NCI-H2081 (cell line): ENCODE data around the gene MMP11.

ENCODE experiments used
- DNase-seq, 2 experiments: peaks; one replicate each; lab custom pipeline; 2025; lab: John Stamatoyannopoulos, UW

Gene MMP11

DNA sequence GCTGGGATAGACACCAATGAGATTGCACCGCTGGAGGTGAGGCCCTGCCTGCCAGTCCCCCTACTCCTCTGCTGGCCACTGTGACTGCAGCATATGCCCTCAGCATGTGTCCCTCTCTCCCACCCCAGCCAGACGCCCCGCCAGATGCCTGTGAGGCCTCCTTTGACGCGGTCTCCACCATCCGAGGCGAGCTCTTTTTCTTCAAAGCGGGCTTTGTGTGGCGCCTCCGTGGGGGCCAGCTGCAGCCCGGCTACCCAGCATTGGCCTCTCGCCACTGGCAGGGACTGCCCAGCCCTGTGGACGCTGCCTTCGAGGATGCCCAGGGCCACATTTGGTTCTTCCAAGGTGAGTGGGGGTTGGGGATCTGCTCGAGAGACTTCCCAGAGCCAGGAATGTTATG lies 8.4 kb downstream of the MMP11 start:
- DNase-seq: no peak

DNA sequence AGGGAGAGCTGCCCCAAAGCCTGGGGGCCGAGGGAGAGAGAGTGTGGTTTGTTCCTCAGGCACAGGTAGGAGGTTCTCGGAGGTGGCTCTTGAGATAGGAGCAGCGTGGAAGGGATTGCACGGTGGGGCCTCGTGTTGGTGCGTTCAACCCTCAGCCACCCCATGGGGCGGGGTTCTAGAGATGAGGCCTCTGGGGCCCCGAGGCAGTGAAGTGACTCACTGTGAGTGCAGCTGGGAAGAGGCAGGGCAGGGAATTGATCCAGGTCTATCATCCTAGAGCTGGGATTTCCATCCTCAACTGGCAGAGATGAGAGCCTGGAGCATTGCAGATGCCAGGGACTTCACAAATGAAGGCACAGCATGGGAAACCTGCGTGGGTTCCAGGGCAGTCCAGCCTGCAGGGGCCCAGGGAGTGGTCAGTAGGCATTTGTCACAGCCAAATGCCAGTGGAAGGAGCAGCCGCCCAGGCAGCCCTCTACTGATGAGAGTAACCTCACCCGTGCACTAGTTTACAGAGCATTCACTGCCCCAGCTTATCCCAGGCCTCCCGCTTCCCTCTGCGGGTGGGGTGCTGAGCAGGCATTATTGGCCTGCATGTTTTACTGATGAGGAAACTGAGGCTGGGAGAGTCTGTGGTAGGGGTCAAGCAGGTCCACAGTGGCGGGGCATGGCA lies 9.0 kb downstream of the MMP11 start:
- DNase-seq: no peak

DNA sequence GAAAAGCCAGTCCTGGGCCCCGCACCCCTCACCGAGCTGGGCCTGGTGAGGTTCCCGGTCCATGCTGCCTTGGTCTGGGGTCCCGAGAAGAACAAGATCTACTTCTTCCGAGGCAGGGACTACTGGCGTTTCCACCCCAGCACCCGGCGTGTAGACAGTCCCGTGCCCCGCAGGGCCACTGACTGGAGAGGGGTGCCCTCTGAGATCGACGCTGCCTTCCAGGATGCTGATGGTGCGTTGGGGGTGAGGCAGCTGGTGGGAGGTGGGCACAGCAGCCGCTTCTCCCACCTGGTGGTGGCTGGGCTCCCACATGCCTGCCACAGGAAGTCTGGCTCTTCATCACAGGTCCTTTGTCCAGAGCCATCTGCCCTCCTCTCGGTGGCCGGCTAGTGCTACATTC lies 9.6 kb downstream of the MMP11 start:
- DNase-seq: no peak

DNA sequence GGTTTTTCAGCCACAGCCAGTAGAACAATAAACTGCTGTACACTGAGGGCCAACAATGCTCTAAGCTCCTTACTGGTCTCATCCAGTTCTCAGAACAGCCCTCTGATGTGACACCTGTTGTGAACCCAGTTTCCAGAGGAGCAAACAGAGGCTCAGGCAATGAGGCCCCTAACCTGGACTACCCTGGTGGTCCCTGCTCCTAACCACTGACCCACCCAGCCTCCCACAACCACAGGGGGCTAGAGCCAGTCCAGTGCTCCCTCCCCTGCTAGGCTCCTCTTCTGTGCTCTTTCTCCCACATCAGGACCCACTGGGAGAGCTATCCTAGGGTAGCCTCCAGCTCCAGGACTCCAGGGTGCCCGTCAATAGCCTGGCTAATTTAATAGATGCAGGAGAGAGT lies 10.1 kb downstream of the MMP11 start:
- DNase-seq: no peak

DNA sequence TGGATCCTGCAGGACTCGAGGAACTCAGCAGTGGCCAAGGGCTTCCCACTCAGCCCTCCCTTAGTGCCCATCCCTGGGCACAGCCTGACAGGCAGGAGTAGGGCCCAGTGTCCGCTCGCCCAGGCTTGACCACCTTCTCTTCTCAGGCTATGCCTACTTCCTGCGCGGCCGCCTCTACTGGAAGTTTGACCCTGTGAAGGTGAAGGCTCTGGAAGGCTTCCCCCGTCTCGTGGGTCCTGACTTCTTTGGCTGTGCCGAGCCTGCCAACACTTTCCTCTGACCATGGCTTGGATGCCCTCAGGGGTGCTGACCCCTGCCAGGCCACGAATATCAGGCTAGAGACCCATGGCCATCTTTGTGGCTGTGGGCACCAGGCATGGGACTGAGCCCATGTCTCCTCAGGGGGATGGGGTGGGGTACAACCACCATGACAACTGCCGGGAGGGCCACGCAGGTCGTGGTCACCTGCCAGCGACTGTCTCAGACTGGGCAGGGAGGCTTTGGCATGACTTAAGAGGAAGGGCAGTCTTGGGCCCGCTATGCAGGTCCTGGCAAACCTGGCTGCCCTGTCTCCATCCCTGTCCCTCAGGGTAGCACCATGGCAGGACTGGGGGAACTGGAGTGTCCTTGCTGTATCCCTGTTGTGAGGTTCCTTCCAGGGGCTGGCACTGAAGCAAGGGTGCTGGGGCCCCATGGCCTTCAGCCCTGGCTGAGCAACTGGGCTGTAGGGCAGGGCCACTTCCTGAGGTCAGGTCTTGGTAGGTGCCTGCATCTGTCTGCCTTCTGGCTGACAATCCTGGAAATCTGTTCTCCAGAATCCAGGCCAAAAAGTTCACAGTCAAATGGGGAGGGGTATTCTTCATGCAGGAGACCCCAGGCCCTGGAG lies 10.9 kb downstream of the MMP11 start:
- DNase-seq: no peak

DNA sequence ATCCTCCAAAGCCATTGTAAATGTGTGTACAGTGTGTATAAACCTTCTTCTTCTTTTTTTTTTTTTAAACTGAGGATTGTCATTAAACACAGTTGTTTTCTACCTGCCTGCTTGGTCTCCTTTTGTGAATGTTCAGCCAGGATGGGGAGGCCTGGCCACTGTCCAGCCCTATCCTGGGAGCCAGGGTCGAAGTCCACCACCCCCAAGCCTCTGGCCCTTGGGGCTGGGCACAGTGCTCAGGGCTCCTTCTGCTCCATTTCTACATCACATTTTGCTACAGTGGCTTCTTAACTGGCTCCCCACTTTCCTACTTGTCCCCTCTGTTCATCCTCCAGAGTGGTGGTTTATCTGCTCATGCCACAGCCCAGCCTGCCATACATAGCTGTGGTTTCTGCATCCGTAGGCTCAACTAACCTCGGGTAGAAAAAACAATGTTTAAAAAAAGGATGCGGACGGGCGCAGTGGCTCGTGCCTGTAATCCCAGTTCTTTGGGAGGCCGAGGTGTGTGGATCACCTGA lies 11.6 kb downstream of the MMP11 start:
- no peak for DNase-seq

DNA sequence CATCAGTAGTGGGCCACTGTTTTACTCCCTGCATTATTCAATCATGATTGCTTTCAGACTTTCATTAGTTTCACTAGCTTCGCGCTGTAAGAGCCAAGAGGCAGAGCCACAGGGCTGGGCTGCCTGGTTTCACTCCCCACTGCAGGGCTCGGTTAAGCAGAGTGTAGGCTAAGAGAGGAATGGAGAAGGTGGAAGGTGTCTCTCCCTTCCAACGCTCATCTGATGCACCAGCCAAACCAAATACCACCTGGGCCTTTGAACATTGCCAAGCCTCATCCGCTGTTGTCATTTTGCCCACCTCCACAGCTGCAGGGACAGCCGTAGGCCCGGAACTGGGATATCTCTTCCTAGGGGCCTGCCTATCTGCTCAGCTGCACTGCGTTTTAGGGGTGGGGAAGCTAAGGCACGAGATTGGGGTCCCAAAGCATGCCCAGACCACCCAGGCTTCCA lies 13.6 kb downstream of the MMP11 start:
- no peak for DNase-seq

DNA sequence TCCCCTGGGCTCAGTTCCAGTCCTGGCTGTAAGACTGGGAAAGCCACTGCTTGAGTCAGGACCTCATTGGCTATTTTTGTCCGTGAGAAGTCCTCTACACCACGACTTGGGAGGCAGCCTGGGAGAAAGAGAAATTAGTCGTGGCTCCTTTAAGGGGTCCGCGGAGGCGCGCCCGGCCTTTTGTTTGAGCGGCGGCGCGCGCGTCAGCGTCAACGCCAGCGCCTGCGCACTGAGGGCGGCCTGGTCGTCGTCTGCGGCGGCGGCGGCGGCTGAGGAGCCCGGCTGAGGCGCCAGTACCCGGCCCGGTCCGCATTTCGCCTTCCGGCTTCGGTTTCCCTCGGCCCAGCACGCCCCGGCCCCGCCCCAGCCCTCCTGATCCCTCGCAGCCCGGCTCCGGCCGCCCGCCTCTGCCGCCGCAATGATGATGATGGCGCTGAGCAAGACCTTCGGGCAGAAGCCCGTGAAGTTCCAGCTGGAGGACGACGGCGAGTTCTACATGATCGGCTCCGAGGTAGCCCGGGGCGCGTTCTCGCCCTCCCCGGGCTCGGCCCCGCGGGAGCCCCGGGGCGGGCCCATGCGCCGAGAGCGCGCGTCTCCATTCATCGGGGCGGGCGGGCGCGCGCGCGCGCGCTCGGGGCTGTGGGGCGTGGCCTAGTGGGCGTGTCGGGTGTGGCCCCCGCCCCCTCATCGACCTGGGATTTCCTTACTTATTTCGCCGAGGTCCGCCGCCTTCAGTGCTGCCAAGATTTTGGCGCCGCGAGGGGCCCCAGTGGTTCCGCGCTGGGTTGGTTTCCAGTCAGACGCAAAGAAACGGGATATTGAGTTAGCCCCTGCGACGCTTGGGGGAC lies 14.3 kb downstream of the MMP11 start, which contains the start of gene SMARCB1:
SMARCB1 (plus strand) TSS at position 215 of the 848 bp plus-strand sequence; CDS start at position 419, 204 bp downstream.
- peak; percentile 78 to 80 for DNase-seq

DNA sequence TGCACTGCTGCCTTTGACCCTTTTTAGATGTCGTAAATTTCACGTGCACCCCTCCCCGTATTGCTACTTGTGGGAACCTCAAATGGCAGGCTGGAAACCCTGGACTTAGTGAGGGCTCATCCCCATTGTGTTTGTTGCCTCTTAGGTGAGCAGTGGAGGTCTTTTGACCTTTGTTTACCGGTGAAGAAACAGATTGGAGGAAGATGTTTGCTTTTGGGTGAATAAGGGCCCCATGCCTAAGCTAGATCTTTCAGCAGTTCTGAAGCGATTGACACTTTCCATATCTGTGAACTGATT lies 14.9 kb downstream of the MMP11 start:
- no peak for DNase-seq

DNA sequence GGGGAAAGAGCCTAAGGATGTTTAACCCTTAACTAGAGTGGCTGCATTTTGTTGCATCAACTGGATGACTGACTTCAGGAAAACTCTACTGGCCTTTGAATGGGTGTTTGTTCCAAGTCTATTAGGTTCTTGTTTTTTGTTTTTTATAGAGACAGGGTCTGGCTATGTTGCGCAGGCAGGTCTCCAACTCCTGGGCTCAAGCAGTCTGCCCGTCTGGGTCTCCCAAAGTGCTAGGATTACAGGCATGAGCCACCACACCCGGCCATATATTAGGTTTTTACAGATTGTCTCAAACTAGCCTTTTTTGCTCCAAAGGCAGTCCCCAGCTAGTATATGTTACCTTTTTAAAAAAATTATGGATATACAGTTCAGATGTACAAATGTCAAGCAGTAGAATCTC lies 15.3 kb downstream of the MMP11 start:
- DNase-seq: no peak

DNA sequence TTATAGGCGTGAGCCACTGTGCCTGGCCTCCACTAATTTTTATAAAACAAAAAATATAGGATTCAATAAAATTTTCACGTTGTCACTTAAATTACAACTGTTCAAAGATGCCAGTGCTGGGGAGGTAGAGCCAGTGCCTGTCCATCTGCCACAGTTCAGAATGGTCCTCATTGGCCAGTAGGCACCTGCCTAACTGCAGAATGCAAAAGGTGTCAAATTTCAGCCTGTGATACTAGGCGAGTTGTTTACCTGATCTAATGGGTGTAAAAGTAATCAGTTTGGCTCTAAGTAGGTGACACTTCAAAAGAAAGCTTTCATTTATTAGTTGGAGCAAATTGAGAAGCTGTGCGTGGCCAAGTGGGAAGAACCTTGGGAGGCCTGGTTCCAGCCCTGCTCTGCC lies 16.5 kb downstream of the MMP11 start:
- DNase-seq: peak in 1 of 2 experiments; percentile 13

DNA sequence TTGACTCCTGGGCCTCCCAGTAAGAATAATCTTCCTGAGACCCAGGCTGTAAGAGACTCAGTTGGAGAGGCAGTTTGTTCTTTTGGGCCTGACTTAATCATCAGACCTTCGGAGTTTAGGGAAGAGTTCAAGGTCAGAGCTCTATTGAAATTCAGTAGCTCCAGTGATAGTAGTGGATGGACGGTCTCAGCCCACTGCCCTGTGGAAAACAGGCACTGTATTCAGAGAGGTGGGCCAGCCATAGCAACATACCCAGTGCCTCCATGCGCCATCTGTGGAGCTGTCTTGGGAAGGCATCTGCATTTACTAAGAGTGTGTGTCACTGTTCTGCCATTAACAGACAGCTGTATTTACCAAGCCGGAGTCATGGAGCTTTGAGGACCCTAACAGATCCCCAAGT lies 17.0 kb downstream of the MMP11 start:
- DNase-seq: peak in 1 of 2 experiments; percentile 10

DNA sequence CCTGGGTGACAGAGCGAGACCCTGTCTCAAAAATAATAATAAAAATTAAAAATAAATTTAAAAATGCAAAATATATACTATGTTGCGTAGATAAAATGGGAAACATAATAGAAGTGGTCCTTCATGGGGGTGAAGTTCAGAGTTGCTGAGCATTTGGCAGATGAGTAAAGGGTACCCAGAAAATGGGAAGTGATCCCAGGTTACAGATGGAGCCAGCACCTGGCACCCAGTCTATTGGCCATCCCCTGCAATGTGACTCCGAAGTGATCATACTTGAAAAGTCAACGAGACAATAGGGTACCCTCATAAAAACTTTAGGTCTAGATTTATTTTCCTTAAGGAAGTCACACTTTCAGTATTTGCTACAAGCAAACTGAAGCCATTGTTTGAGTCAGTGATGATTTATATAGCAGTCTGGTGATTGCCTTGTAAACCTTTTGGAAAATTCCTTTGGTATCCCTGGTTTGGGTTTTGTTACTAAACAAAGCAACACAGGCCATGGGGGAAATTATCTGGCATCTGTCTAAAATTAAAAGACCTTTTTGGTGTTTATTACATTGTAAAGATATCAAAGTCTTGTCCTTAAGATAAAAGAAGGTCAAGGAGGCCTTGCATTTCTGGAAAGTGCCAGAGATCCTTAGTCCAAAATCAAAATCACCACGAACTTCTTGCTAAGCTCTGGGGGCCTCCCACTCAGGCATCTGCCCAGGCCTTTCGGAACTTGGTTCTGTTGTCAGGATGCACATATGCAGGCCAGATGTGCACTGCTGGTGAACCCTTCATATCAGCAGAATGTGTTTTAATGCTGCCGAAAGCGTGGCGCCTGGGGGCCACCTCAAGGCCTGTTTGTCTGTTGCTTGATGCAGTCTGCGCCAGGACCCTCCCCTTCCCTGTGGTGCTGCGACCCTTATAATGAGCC lies 18.4 kb downstream of the MMP11 start:
- no peak for DNase-seq

DNA sequence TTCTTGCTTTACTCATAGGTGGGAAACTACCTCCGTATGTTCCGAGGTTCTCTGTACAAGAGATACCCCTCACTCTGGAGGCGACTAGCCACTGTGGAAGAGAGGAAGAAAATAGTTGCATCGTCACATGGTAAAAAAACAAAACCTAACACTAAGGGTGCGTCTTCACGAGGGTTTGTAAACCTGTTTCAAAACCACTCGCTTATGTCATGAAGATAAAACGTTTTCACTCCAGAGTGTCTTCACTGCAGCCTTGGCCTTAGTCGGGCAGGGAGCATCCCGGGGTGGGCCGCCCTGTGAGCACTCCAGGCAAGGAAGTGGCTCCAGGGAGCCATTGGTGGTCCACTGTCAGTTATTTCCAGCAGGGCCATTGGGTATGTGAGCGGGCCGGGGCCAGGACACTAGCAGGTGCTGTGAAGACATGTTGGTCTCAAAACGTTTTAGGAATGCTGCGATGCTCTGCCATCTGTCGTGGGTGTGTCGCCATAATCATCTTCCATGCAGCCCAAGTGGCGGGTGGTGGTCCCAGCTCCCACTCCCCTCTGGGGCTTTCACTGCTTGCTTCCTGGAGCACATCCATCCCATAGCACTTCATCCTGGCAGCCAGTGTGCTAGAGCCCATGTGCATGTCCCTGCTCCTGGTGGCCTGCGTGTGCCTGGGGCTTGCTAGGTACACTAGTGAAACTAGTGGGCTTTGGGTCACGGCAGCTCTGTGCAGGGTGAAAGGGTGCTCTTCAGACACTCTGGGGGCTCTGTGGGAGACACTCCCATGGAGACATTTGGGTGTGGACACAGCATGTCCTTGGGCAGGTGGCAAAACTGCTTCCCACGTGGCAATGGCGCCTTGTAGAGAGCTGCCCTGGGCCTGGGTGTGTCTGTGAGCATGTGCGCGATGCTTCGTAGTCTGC lies 19.3 kb downstream of the MMP11 start:
- no peak for DNase-seq

DNA sequence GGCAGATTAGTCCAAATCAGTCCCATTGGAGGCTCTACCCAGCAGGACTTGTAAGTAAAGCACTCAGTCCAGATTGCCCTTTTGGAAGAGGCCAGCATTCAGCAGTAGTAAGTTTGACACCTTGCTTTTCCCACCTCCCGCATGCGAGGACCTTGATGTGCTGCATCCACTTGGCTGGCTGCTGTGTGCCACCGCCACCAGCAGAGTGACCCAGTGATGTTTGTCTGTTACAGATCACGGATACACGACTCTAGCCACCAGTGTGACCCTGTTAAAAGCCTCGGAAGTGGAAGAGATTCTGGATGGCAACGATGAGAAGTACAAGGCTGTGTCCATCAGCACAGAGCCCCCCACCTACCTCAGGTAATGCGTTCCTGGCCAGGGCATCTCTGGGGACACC lies 20.7 kb downstream of the MMP11 start:
- DNase-seq: no peak

DNA sequence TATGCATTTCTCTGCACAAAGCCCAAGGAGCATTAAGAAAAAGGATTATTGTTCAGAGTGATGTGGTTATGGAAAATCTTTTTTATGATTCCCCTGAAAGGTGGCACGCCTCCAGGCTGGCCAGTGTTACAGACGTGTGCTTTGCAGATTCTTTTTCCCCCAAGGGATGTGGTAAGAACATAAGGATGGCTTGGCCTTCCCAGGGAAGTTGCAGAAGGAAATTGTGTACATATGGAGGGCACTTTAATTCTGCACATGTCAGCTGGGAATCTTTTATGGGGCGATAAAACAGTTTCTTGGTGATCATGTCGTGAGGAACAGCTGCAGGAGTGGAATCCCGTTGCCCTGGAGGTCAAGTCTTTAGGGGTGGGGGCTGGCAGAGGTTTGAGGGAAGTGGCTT lies 23.8 kb downstream of the MMP11 start:
- no peak for DNase-seq

DNA sequence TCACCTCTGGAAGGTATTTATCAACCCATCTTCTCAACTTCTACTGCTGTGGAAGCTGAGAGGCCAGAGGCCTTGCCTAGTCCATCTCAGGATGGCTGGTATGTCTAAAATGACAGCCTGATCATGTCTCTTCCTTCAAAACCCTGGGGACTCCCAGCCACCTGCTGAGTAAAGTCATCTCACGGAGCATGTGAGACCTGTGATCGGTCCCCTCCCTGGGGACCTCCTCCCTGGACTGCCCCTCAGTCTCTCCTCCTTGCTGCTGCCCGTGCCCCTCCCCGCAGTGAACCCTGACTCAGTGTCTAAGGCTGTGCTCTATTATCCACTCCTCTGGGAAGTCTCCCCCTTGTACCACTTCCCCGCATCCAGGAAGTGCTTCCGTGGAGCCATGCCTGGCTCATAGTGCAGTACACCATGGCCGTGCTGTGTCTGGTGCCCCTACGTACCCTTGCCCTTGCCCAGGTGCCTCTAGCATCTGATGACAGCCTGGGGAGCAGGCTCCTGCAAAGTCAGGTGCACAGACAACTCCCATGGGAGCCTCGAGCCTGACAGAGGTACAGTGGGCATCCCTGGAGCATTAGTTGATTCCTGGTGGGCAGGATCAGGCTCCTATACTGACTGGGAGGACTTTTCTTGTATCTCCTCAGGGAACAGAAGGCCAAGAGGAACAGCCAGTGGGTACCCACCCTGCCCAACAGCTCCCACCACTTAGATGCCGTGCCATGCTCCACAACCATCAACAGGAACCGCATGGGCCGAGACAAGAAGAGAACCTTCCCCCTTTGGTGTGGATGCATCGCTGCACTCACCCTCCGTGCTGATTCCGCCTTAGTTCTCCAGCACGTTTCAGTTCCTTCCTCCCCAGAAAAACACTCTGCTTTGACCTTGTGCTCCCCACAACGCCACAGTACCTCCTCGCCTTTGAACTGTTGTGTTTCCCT lies 27.9 kb downstream of the MMP11 start:
- no peak for DNase-seq

DNA sequence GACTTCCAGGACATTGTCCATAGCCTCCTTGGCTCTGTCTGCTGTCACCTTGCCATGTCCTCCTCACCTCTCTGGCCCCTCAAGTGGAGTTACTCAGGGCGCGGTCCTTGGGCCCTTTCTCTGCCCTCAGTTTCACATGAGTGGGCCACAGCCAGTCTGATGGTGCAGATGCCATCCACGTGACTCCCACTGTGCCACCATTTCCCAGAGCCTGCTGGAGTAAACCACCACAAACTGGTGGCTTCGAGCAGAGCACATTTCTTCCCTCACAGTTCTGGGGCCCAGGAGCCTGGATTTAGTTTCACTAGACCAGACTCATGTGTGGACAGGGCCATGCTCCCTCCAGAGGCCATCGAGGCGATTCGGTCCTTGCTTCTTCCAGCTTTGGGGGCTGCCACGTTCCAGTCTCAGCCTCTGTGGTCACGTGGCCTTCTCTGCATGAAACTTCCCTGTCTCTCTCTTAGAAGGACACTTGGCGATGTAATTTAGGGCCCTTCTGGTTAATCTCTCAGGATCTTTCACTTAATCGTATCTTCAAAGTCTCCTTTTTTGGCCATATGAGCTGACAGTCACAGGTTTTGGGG lies 28.7 kb downstream of the MMP11 start:
- no peak for DNase-seq
